Ascending aorta (tissue), 2 donors: ENCODE measurements around the gene CADM2. TPM values are rescaled to one million over a fixed set of nuclear protein-coding genes. Genes with fewer than 3 reads are reported as not detected.

Experiments
- DNase-seq, 2 donors: peaks; one replicate each; pipeline ENCODE4 v3.0.0-alpha.2; 2019; ENCODE audit warnings: low spot score in 2 of 2
- H3K27ac ChIP-seq, 2 donors: fragments of 200-600 bp; sonication (generic); one replicate each; pipeline ENCODE4 v1.5.1; 2016 to 2017; ENCODE audit warnings: mild to moderate bottlenecking in 1 of 2
- H3K27me3 ChIP-seq: fragments of 200-600 bp; sonication (generic); one replicate; pipeline ENCODE4 v1.5.1; 2017
- H3K36me3 ChIP-seq, 2 donors: fragments of 200-600 bp; sonication (generic); one replicate each; pipeline ENCODE4 v1.5.1; 2016
- H3K4me1 ChIP-seq, 2 donors: fragments of 200-600 bp; sonication (generic); one replicate each; pipeline ENCODE4 v1.5.1; 2016 to 2017; ENCODE audit warnings: mild to moderate bottlenecking in 1 of 2
- H3K4me3 ChIP-seq, 2 donors: fragments of 200-600 bp; sonication (generic); one replicate each; pipeline ENCODE4 v1.5.1; 2016 to 2017; ENCODE audit warnings: mild to moderate bottlenecking in 1 of 2
- H3K9me3 ChIP-seq, 2 donors: fragments of 200-600 bp; sonication (generic); one replicate each; pipeline ENCODE4 v1.5.1; 2016
- intact Hi-C: fragments of 100-400 bp; cut with DNase I; formaldehyde crosslinking; loops from one replicate; pipeline ENCODE4 v1.15.1; 2023
- total RNA-seq: library from RNA; depleted of rRNA; stranded (reverse); fragments of >200 nt; gene quantifications from one replicate; pipeline ENCODE4 v1.1.0, GENCODE V29; 2016
- TF ChIP-seq, protein P1 (sequence below), 3 experiments: fragments of 200-600 bp in 2 of 3; fragments of 450-650 bp in 1 of 3; sonication (generic) in 2 of 3; IDR thresholded peaks; one replicate each; pipeline ENCODE4 v1.5.1; 2016 to 2019; ENCODE audit warnings: antibody characterized with exemption in 3 of 3, mild to moderate bottlenecking in 1 of 3, moderate library complexity in 1 of 3

Gene CADM2
- total RNA-seq, 1 donor from 2014 or later, result 23.0 TPM

- no peak for DNase-seq
- TF ChIP-seq, protein P1, sequence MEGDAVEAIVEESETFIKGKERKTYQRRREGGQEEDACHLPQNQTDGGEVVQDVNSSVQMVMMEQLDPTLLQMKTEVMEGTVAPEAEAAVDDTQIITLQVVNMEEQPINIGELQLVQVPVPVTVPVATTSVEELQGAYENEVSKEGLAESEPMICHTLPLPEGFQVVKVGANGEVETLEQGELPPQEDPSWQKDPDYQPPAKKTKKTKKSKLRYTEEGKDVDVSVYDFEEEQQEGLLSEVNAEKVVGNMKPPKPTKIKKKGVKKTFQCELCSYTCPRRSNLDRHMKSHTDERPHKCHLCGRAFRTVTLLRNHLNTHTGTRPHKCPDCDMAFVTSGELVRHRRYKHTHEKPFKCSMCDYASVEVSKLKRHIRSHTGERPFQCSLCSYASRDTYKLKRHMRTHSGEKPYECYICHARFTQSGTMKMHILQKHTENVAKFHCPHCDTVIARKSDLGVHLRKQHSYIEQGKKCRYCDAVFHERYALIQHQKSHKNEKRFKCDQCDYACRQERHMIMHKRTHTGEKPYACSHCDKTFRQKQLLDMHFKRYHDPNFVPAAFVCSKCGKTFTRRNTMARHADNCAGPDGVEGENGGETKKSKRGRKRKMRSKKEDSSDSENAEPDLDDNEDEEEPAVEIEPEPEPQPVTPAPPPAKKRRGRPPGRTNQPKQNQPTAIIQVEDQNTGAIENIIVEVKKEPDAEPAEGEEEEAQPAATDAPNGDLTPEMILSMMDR (IDR thresholded peaks at IDR 0.05), result no peak
- no peaks in the 10 kb centered on the region for H3K36me3 ChIP-seq
Measured at GRCh38 chr3:85077018-85077417, 118.2 kb downstream of the CADM2 start.

GRCh38 chr3:85081191-85081906, 122.6 kb downstream of the CADM2 start:
- TF ChIP-seq, protein P1 (IDR thresholded peaks at IDR 0.05), result no peak
- Histone ChIP-seq H3K9me3 (no peaks in the 10 kb centered on the region), H3K4me3 (no peak overlapping the region), H3K4me1 (no peaks in the 10 kb centered on the region), H3K27me3 (no peaks in the 10 kb centered on the region), H3K36me3 (no peaks in the 10 kb centered on the region), H3K27ac (no peak overlapping the region)
- DNase-seq, result no peak
- intact Hi-C loops, result no loop called here

More at GRCh38 chr3:85077018-85077417, 118.2 kb downstream of the CADM2 start:
- Histone ChIP-seq H3K4me1 (no peaks in the 10 kb centered on the region), H3K4me3 (no peak overlapping the region), H3K9me3 (no peaks in the 10 kb centered on the region), H3K27ac (no peak overlapping the region), H3K27me3 (no peaks in the 10 kb centered on the region)
- intact Hi-C loops, result no loop called here

DNA sequence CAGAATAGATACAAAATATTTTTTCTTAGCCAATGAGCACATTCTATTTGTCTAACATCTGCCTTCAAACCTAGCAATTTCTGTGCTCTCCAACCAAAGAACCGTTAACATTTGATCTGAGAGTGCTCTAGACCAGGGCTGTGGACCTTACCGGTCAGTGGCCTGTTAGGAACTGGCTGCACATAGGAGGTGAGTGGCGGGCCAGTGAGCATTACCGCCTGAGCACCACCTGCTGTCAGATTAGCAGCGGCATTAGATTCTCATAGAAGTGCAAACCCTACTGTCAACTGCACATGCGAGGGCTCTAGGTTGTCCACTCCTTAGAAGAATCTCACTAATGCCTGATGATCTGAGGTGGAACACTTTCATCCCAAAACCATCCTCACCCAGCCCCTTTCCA, 131.7 kb downstream of the CADM2 start:
- no peaks in the 10 kb centered on the region for H3K4me1 ChIP-seq
- TF ChIP-seq, protein P1 (IDR thresholded peaks at IDR 0.05), result no peak
- H3K9me3 ChIP-seq, result no peaks in the 10 kb centered on the region
- no peak overlapping the region for H3K27ac ChIP-seq
- no peaks in the 10 kb centered on the region for H3K27me3 ChIP-seq
- H3K36me3 ChIP-seq, result no peaks in the 10 kb centered on the region
- no peak for DNase-seq
- intact Hi-C loops, result no loop called here
- H3K4me3 ChIP-seq, result no peak overlapping the region

- TF ChIP-seq, protein P1 (IDR thresholded peaks at IDR 0.05), result no peak
- H3K36me3 ChIP-seq, result no peaks in the 10 kb centered on the region
- no peaks in the 10 kb centered on the region for H3K4me1 ChIP-seq
- no peak overlapping the region for H3K27ac ChIP-seq
- no peak overlapping the region for H3K4me3 ChIP-seq
- intact Hi-C loops, result no loop called here
- H3K9me3 ChIP-seq, result no peaks in the 10 kb centered on the region
- no peaks in the 10 kb centered on the region for H3K27me3 ChIP-seq
- no peak for DNase-seq
Measured at GRCh38 chr3:85100316-85100715, 141.5 kb downstream of the CADM2 start.

GRCh38 chr3:85102781-85103180, 144.0 kb downstream of the CADM2 start:
- H3K4me3 ChIP-seq, result no peak overlapping the region
- DNase-seq, result no peak
- TF ChIP-seq, protein P1 (IDR thresholded peaks at IDR 0.05), result no peak
- intact Hi-C loops, result no loop called here
- no peaks in the 10 kb centered on the region for H3K36me3 ChIP-seq
- no peaks in the 10 kb centered on the region for H3K4me1 ChIP-seq
- H3K27me3 ChIP-seq, result no peaks in the 10 kb centered on the region
- no peak overlapping the region for H3K27ac ChIP-seq
- no peaks in the 10 kb centered on the region for H3K9me3 ChIP-seq
